HG03342 (cell line): ENCODE measurements around the gene RHEX.

Experiments used
- ATAC-seq: cut with Tn5 transposase; IDR thresholded peaks from one replicate; pipeline ENCODE4 v1.9.1; 2021; ENCODE audit warnings: mild to moderate bottlenecking, moderate library complexity; ENCODE audit not compliant: unreplicated experiment

Gene RHEX

DNA sequence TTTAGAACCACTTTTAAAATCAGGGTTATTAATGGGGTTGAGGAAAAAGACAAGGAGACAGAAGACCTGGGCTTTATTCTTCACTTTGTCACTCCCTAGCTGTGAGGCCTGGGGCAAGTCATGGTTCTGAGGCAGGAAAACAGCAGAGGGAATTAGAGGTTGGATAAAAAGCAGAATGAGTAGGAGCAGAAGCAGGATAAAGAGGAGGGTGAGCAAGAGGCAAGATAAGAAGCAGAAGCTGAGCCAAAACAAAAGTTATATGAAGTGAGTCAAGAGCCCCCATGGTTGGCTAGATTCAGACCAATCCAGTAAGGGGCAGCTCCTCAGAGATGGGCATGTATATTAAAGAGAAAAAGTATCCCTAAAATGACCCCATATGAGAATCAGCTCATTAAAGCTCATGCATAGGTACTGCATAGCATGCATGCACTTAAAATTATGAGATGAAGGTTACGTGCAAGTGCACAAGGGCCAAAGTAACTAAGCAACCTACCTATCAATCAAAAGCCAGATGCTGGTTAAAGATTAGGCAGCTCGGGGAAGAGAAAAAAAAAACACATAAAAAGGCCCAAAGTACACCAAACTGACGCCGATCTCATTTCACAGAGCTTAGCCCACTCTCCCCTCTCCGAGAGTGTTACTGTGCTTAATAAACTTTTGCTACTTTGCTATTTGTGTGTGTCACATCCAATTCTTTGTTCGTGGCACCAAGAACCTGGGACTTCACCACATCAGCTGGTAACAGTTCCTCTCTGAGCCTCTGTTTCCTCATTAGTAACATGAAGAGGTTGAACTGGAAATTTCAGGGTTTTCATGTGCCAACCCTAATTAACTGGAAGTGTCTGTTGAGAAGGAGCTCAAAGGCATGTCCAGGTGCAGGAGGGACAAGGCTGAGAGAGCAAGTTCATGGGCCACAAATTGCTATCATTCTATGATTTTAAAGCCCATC is 62.0 kb downstream of the RHEX start:
- no peak for ATAC-seq

DNA sequence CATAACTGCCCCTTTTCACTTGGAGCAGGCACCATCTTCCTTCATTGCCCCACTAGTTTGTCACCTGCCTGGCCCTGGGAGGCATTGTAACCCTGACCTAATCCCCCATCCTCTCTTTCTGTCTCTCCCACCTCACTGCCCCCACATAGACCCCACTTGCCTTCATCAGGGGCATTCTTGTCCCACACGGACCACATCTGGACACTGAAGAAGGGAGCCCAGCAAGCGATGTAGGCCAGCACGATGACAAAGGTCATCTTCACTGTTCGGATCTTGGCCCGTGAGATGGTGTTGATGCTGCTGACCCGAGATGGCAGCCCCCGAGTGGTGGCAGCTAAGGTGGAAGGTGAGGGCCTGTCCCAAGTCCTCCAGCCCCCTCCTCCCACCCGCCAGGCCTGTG is 62.8 kb downstream of the RHEX start:
- ATAC-seq = no peak

DNA sequence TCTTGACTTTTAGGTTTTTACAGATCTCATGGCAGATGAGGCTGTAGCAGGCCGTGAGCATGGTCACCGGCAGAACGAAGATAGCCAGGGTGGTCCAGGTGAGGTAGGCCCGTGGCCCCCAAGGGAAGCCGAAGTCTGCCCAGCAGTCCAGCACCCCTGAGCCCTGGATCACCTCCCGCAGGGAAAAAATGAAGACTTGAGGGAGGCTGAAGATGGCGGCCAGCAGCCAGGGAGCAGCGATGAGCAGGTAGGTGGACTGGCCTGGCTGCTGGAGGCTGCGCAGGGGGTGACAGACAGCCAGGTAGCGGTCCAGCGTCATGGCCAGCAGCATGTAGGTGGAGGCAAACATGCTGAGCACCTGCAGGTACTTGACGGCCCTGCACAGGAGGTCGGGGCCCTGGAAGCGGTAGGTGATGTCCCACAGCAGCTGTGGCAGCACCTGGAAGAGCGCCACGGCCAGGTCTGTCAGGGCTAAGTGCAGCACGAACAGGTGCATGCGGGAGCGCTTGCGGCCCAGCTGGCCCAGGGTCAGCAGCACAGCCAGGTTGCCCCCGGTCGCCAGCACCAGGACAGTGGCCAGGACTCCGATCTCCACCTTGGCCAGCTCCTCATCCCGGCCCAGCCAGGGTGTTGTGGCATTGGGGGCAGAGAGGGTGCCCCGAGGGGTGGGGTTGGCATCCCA is 63.4 kb downstream of the RHEX start:
- no peak for ATAC-seq

- no peak for ATAC-seq
These were observed 63.8 kb downstream of the RHEX start for GRCh38 chr1:206116873-206117150.

GRCh38 chr1:206117151-206117948 is 64.4 kb downstream of the RHEX start, which contains the start of gene AVPR1B:
Gene AVPR1B, minus strand, starts transcription at chr1:206117388. Its CDS starts 498 bp downstream, at chr1:206116890.
- no peak for ATAC-seq

GRCh38 chr1:206120406-206120805 is 67.4 kb downstream of the RHEX start:
- no peak for ATAC-seq

DNA sequence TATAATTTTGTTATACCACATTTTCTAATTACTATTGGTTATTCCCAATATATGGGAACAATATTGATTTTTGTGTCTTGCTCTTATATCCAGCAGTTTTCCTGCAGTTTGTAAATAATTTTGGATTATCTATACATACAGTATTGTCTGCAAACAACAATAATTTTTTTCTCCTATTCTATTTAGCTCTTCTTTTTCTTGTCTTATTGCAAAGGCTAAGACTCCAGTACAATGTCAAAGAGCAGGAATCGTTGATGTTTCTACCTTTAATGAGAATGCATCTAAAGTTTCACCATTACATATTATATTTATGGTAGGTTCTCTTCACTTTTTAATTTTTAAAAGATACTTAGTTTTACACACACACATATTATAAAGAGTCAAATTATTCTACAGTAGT is 68.3 kb downstream of the RHEX start:
- no peak for ATAC-seq

- no peak for ATAC-seq
These were observed 69.7 kb downstream of the RHEX start for GRCh38 chr1:206122686-206123085.

GRCh38 chr1:206125346-206125745 is 72.4 kb downstream of the RHEX start:
- no peak for ATAC-seq

- ATAC-seq = no peak
These were observed 74.4 kb downstream of the RHEX start for GRCh38 chr1:206127336-206127735.

DNA sequence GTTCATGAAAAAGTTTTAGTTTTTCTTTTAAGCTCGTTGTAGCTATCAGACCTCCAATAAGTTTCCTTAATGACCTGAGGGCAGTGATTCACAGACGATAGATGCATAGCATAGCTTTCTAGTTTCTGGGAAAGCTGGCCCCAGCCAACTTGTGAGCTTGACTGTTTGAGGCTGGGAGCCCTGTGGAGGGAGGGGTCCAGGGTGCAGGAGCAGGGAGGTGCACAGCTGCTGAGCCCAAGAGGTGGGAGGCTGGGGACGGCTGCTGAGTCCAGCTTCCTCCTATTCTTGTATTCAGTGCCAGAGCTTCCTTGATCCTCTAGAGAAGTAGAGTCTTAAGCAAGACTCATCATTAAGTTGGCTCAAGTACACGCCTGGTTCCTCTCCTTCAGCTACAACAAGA is 75.2 kb downstream of the RHEX start:
- ATAC-seq = no peak

DNA sequence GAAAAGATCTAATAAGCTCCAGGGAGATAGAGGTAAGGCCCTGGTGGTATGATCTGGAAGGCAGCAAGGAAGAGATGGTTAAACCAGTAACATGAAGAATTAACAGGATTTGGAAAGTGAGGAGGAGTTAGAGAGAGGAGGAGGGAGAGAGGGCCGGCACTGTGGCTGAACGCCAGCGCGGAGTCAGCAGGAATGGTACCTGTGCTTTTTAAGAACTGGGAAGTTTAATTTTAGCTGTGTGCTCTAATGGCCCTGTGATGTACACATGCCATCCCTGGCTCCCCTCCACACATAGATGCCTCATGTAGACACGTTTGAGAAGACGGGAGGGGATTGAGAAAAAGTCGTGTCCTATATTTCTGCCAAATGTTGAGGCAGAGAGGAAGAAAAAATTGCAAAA is 78.1 kb downstream of the RHEX start:
- no peak for ATAC-seq

DNA sequence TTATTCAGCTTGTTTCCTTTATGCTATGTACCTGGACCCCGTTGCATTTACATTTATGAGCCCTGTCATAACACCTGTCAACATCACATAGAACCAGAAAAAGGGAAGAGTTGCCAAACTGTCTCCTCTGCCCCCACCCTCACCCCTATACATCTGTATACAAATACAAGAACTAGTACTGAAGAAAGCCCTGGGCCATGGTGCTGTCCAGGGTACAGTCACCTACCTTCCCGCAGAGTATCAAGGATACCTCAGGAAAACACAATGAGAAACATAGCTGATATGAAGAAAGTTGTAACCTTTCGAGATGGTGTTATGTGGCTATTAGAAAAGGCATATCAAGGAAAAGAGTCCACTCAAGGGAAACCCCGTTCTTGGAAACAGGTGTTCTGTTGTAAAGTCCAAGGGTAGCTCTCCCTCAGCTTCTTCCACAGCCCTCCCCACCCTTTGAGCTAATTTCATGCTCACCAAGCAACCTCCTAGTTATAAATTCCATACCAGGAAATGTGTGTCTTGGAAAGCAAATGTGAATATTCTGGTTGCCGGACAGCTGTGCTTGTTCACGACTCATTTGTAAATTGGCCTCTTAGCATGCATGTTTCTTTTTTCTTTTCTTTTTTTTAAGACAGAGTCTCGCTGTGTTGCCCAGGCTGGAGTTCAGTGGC is 80.9 kb downstream of the RHEX start:
- no peak for ATAC-seq

GRCh38 chr1:206135248-206135647 is 82.3 kb downstream of the RHEX start:
- no peak for ATAC-seq

- no peak for ATAC-seq
These were observed 83.3 kb downstream of the RHEX start for GRCh38 chr1:206136241-206136640.

GRCh38 chr1:206142011-206142410 is 89.0 kb downstream of the RHEX start:
- no peak for ATAC-seq

DNA sequence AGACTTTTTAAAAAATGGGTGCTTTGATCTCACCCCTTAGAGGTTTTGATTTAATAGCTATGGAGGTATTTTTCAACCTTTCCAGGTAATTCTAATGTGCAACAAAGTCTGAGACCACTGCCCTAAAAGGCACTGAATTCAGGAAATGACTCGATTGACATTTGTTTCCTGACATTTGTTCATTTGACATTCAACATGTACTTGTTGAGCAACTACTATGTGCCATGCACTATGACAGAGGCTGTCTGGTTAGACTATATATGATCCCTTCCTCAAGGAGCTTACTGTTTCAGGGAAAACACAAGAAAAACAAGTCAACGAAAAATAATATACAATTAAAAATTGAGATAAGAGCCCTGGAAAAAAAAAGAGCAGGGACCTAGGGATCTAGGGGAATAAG is 89.8 kb downstream of the RHEX start:
- no peak for ATAC-seq

- ATAC-seq = no peak
These were observed 90.7 kb downstream of the RHEX start for GRCh38 chr1:206143537-206144172.

- no peak for ATAC-seq
These were observed 91.6 kb downstream of the RHEX start for GRCh38 chr1:206144605-206145004.

DNA sequence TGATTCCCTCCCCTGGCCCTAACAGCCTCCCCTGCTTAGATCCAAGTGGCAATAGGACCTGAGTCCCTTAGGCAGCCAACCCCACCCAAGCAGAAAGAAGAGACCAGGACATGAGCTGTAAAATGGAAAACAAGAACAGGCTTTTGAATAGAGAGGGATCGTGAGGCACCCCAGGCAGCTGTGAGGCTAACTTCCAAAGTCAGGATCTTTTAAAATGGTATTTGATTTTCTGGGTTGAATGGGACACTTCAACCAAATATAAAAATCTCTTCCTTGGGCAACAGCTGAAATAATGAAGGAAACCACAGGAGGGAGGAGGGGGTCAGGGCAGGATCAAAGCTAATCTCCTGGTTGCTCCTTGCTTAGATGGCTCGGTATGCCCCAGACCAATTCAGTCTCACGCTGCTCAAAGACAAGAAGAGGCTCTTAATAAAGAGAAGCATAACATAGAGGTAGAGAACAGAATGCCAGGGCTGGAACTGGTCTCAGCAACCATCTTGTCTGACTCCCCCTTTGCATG is 92.9 kb downstream of the RHEX start:
- no peak for ATAC-seq
